Lower leg skin (tissue), 3 donors: ENCODE results near the gene ST3GAL4.

ENCODE experiments used
- POLR2A ChIP-seq, 2 donors: fragments of 450-650 bp; IDR thresholded peaks; one replicate each; pipeline ENCODE4 v1.6.1; 2016 to 2017; ENCODE audit warnings: antibody characterized with exemption in 2 of 2, mild to moderate bottlenecking in 1 of 2, moderate library complexity in 1 of 2
- TF ChIP-seq, protein P1 (sequence below), 3 donors: fragments of 450-650 bp; IDR thresholded peaks; one replicate each; pipeline ENCODE4 v1.5.1; 2016; ENCODE audit warnings: antibody characterized with exemption in 3 of 3, mild to moderate bottlenecking in 3 of 3, moderate library complexity in 2 of 3

DNA sequence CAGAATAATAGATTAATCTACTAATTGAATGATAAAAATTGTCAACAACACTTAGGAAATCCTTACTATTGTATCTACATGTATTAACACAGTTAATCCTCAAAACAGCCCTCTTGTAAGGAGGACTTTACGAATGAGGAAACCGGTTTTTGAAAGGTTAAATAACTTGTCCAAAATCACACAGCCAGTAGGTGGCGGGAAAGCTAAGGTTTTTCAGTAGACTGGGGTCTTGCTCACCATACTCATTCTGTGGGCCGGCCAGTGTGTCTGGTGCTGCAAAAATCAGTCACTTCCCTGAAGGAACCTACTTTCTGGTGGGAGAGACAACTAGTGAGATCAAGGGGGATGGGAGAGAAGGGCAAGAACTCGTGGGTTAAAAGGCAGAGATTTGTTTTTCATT, 47.8 kb upstream of the ST3GAL4 start:
- TF ChIP-seq, protein P1, sequence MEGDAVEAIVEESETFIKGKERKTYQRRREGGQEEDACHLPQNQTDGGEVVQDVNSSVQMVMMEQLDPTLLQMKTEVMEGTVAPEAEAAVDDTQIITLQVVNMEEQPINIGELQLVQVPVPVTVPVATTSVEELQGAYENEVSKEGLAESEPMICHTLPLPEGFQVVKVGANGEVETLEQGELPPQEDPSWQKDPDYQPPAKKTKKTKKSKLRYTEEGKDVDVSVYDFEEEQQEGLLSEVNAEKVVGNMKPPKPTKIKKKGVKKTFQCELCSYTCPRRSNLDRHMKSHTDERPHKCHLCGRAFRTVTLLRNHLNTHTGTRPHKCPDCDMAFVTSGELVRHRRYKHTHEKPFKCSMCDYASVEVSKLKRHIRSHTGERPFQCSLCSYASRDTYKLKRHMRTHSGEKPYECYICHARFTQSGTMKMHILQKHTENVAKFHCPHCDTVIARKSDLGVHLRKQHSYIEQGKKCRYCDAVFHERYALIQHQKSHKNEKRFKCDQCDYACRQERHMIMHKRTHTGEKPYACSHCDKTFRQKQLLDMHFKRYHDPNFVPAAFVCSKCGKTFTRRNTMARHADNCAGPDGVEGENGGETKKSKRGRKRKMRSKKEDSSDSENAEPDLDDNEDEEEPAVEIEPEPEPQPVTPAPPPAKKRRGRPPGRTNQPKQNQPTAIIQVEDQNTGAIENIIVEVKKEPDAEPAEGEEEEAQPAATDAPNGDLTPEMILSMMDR (IDR thresholded peaks at IDR 0.05): no peak
- no peak for TF ChIP-seq POLR2A (IDR thresholded peaks at IDR 0.05)
